GM12891 (cell line): ENCODE measurements around the gene GUCY1B1.

Source experiments
- POLR2A ChIP-seq: IDR thresholded peaks from 2 replicates; pipeline ENCODE4 v1.6.1; 2011; ENCODE audit warnings: low read depth, low read length, control low read depth
- POLR2AphosphoS5 ChIP-seq: IDR thresholded peaks from 2 replicates; pipeline ENCODE4 v1.6.1; 2011; ENCODE audit warnings: low read depth, low read length, control low read depth
- POU2F2 ChIP-seq: IDR thresholded peaks from 2 replicates; pipeline ENCODE4 v1.6.1; 2011; ENCODE audit warnings: low read depth, mild to moderate bottlenecking, control low read depth, low read length, moderate library complexity
- TAF1 ChIP-seq: IDR thresholded peaks from 2 replicates; pipeline ENCODE4 v1.6.1; 2011; ENCODE audit warnings: low read depth, low read length, control low read depth

- no peak for TF ChIP-seq POLR2A
- TF ChIP-seq POLR2AphosphoS5 = no peak
- no peak for TF ChIP-seq TAF1
- TF ChIP-seq POU2F2 = no peak
These were observed 37.2 kb downstream of the GUCY1B1 start for GRCh38 chr4:155795991-155796390.
